HG02973 (cell line): ENCODE results near the gene IFITM5.
"Not testable (repeated sequence)": the region's sequence is repeated elsewhere in the genome, so short reads cannot be mapped to it uniquely, and the experiment has no call there.

ENCODE experiments used
- ATAC-seq: cut with Tn5 transposase; IDR thresholded peaks from one replicate; pipeline ENCODE4 v1.9.1; 2021; ENCODE audit warnings: moderate library complexity; ENCODE audit not compliant: unreplicated experiment

IFITM5 gene

DNA sequence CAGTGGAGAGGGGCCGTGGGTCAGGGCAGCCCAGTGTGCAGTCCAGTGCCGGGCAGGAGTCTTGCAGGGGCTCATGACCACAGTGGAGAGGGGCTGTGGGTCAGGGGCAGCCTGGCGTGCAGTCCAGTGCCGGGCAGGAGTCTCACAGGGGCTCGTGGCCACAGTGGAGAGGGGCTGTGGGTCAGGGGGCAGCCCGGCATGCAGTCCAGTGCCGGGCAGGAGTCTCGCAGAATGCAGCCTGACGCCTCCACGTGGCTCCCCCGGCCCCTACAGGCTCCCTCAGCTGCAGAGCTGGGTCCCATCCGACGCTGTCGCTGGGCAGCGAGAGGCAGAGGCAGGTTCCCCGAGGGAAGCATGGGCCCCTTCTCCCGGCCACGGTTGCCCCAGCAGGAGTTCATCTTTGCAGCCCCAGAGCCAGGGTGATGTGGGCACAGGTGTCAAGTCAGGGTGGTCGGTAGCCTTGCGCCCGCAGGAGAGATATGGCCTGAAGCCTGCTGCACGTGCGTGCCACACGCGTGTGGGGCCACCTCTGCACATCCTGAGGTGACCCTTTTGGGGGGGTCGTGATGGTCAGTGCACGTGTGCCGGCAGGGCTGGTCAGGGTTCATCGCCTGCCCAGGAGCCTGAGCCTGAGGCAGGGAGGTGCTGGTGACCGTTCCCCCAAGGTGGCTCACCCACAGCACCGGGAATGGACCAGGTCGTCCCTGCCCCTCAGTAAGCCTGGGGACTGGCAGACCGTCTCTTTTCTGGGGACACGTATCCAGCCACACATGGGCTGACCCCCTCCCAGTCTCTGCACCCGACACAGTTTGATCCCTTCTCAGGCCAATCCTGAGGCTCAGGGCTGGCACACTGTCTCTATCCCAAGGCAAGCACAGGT is 2.9 kb downstream of the IFITM5 start:
- ATAC-seq, result no peak

DNA sequence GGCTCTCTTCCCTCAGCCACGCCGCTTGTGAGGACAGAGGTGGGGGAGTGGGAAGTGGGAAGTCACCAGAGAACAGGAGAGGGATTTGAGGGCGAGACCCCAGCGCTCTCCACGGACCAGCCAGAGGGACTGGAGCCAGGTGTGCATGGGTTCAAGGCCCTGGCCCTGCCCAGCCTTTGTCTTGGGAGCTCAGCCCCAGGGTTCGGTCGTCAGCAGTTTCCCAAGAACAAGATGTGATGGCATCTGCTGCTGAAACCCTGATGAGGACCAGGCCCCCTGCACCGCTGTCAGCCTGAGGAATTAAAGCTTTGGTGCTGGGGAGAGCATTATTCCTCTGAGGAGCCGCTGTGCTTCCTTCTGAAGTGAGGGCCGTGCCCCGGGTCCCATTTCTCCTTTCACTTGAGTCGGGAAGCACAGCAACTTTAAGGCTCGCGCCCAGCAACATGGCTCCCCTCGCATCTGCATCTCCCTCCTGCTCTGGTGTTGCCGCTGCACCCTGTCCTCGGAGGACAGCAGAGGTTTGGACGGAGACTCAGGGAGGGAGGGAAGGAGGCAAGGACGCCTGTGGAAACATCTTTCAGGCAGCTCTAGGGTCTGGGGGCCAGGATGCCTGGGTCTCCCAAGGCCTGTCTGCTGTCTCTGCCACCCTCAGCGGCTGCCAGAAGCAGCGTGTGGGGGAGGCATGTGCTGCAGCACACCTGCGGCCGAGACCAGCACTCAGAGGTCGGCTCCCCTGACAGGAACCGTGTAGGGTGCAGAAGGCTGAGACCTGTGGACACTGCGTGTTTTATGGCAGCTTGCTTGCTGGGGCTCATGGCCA is 3.8 kb downstream of the IFITM5 start:
- no peak for ATAC-seq

- ATAC-seq, result no peak
These were observed 4.5 kb downstream of the IFITM5 start for GRCh38 chr11:294780-295179.

GRCh38 chr11:293852-294661 is 5.3 kb downstream of the IFITM5 start:
- no peak for ATAC-seq

- ATAC-seq, result no peak
These were observed 6.0 kb downstream of the IFITM5 start for GRCh38 chr11:293271-293851.

DNA sequence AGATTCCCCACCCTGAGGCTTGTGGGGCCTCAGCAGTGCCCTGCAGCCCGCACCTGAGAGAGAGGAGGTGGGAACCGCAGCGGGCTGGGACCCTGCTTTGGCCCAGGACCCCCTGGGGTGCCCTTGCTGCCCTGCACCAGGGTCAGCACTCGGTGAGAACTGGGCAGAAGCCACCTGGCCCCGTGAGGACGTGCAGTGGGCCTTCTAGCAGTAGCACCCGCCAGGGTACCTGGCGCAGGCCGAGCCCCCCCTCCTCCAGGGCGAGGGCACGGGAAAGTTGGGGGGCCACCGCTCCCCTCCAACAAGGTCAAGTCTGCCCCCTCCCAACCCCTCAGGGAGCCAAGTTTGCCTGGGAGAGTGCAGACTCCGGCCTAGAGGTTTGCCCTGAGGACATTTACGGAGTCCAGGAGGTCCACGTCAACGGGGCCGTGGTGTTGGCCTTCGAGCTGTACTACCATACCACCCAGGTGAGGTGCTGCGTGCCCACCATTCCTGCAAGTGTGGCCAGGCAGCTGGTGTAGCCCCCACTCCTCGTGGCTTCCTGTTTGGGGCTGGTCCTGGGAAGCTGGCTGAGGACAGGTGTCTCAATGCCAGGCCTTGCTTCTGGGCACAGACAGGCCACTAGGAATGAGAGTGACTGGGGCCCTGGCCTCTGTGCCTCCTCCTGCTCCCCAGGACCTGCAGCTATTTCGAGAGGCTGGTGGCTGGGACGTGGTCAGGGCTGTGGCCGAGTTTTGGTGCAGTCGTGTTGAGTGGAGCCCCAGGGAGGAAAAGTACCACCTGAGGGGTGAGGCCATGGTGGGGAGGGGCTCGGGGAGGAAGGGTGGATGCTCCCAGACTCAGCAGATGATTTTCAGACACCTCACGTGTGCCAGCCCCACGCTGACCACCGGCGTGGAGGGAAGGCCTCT is 6.9 kb downstream of the IFITM5 start:
- no peak for ATAC-seq

DNA sequence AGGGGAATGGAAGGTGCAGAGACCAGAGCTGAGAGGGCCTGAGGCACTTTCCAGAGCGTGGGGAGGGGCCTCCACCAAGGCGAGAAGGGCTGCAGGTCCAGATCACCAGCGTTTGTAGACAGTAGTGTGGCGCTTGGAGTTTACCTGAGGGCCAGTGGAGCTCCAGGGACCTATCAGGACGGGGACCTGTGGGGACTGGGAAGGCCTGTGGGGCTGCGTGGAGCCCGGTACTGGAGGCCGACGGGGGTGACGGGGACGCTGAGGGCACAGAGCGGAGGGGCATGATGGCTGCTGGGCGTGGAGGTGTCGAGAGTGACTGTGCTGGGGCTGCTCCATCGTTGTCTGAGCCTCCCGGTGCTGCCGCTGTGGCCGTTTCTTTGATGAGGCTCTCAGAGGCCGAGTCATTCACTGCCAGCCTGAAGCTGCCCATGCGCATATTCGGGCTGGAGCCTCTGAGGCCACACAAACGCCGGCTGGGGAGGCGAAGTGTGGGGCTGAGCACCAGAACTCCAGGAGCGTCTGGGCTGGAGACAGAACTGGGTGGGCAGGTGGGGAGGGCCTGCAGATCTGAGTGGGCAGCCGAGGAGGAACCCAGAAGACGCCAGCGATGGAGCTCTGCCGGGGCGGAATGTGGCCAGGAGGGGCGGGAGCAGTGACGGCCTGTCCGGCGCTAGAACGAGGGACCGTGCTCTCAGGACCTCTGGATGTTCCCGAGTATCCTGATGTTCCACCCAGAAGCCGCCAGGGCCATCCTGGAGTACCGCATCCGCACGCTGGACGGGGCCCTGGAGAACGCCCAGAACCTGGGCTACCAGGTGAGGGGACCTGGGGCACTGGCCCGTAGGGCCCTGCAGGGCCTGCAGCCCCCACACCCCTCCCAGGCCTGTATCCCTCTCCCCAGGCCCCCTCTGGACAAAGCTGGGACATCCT is 7.8 kb downstream of the IFITM5 start:
- ATAC-seq, result no peak

DNA sequence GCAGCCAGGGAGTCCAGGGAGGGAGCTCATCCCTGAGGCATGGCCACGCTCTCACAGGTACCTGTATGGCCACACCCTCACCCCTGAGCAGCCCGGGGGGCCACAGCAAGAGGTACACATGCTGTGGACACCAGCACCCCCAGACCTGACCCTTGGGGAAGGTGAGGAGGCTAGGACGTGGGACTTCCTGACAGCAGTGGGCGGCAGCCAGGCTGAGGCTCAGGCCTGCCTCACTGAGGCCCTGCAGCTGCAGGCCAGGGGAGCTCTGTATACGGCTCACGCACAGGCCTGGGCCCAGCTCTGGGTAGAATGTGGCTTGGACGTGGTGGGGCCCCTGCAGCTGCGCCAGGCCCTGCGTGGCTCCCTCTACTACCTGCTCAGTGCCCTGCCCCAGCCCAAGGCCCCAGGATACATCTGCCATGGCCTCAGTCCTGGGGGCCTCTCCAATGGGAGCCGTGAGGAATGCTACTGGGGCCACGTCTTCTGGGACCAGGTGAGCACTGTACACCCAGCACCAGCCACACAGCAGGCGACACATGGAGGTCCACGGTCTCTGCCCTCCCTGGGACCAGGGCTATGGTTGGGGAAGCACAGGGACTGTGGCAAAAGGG is 8.6 kb downstream of the IFITM5 start:
- ATAC-seq, result no peak

- ATAC-seq, result no peak
These were observed 9.4 kb downstream of the IFITM5 start for GRCh38 chr11:289712-290620.

DNA sequence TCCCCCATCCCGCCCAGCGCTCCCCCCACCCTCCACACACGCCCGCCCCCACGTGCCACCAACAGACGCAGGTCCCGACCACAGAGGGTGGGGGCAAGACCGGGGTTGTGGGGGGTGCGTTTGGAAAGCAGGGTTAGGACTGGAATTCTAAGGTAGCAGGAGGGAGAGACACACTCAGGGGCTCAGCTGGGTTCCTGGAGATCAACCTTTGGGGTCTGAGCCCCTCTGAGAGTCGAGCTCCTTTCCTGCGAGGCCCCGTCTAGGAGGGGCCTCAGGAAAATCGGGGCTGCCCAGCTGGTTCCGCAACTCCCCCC is 10.0 kb downstream of the IFITM5 start:
- ATAC-seq, result no peak

GRCh38 chr11:288478-289397 is 10.6 kb downstream of the IFITM5 start, which contains the start of gene PGGHG:
PGGHG (plus strand) TSS chr11:289126; CDS start chr11:289817, 691 bp downstream.
- no peak for ATAC-seq

GRCh38 chr11:287821-288477 is 11.4 kb downstream of the IFITM5 start:
- ATAC-seq, result no peak

- ATAC-seq, result not testable (repeated sequence)
These were observed 12.1 kb downstream of the IFITM5 start for GRCh38 chr11:286977-287820.

DNA sequence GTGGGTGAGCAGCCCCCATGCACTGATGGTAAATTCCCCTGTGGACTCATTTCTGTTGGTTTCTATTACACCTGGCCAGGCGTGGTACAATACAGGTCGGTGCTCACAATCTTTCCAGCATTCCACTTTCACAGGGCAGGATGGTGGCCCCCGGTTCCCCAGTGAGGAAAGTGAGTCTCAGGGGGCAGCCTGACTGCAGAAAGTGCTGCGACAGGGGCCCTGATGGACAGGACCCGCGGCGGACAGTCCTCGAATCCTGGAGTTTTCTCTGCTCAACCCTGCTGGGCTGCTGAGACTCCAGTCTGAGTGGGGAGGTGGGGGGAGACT is 13.5 kb downstream of the IFITM5 start:
- no peak for ATAC-seq
